ENCODE data around the gene CPNE6.

Gene CPNE6

GRCh38 chr14:24063263-24063836, 8.0 kb upstream of the CPNE6 start:
- H2BK15ac ChIP-seq (replicated peaks; ENCODE audit: low read depth): no peak overlapping the region
- H3K18ac ChIP-seq (ENCODE audit: low read length): no peak overlapping the region
- no CpG with 5 or more reads among the region's 4 CpGs for WGBS (ENCODE audit: extremely low coverage, insufficient coverage, low lambda C conversion rate)
- H3K79me1 ChIP-seq (ENCODE audit: low read length): no peaks in the 10 kb centered on the region
- no peak overlapping the region for H3K4me3 ChIP-seq (ENCODE audit: low read length)
- no peaks in the 10 kb centered on the region for H3K79me2 ChIP-seq (ENCODE audit: control insufficient read depth, insufficient read depth, low read length)
- no peak overlapping the region for H2BK5ac ChIP-seq (ENCODE audit: low read length)
- H4K8ac ChIP-seq (ENCODE audit: low read depth, low read length): no peak overlapping the region
- H4K5ac ChIP-seq (ENCODE audit: low read length): no peak overlapping the region
- no peak for DNase-seq
- no peak overlapping the region for H3K27ac ChIP-seq (ENCODE audit: low read depth, low read length)
- no peak overlapping the region for H3K4me2 ChIP-seq (ENCODE audit: low read length)
- H3K4me1 ChIP-seq (ENCODE audit: control insufficient read depth, low read depth, low read length): no peaks in the 10 kb centered on the region
- H3K56ac ChIP-seq (ENCODE audit: low read length): no peak overlapping the region
- no peaks in the 10 kb centered on the region for H3K36me3 ChIP-seq (ENCODE audit: control insufficient read depth, insufficient read depth, low read length)
- no peak overlapping the region for H2BK120ac ChIP-seq (ENCODE audit: low read depth, low read length)
- no peak overlapping the region for H3K9ac ChIP-seq (ENCODE audit: low read length)
- H3K23ac ChIP-seq (ENCODE audit: low read length): no peak overlapping the region
- H2AK5ac ChIP-seq (ENCODE audit: low read length): no peak overlapping the region
- H3K4ac ChIP-seq (ENCODE audit: low read depth, low read length): no peak overlapping the region
- H3K27me3 ChIP-seq (ENCODE audit: insufficient read depth, low read length, poor library complexity): no peaks in the 10 kb centered on the region

- Histone ChIP-seq H4K8ac (ENCODE audit: low read depth, low read length) (no peak overlapping the region), H2BK15ac (replicated peaks; ENCODE audit: low read depth) (no peak overlapping the region), H3K23ac (ENCODE audit: low read length) (no peak overlapping the region), H3K27ac (ENCODE audit: low read depth, low read length) (no peak overlapping the region), H3K4me1 (ENCODE audit: control insufficient read depth, low read depth, low read length) (no peaks in the 10 kb centered on the region), H3K9ac (ENCODE audit: low read length) (no peak overlapping the region), H3K79me2 (ENCODE audit: control insufficient read depth, insufficient read depth, low read length) (no peaks in the 10 kb centered on the region), H2BK120ac (ENCODE audit: low read depth, low read length) (no peak overlapping the region), H2AK5ac (ENCODE audit: low read length) (no peak overlapping the region), H3K4me3 (ENCODE audit: low read length) (no peak overlapping the region), H4K5ac (ENCODE audit: low read length) (no peak overlapping the region), H3K36me3 (ENCODE audit: control insufficient read depth, insufficient read depth, low read length) (no peaks in the 10 kb centered on the region), H3K79me1 (ENCODE audit: low read length) (no peaks in the 10 kb centered on the region), H2BK5ac (ENCODE audit: low read length) (no peak overlapping the region), H3K27me3 (ENCODE audit: insufficient read depth, low read length, poor library complexity) (no peaks in the 10 kb centered on the region), H3K4me2 (ENCODE audit: low read length) (no peak overlapping the region), H3K56ac (ENCODE audit: low read length) (no peak overlapping the region), H3K18ac (ENCODE audit: low read length) (no peak overlapping the region), H3K4ac (ENCODE audit: low read depth, low read length) (no peak overlapping the region)
- no peak for DNase-seq
- no CpG with 5 or more reads among the region's 7 CpGs for WGBS (ENCODE audit: extremely low coverage, insufficient coverage, low lambda C conversion rate)
Measured at GRCh38 chr14:24064091-24064795, 7.1 kb upstream of the CPNE6 start.

- Histone ChIP-seq H2BK15ac (replicated peaks; ENCODE audit: low read depth) (no peak overlapping the region), H2AK5ac (ENCODE audit: low read length) (no peak overlapping the region), H2BK5ac (ENCODE audit: low read length) (no peak overlapping the region), H3K27me3 (ENCODE audit: insufficient read depth, low read length, poor library complexity) (no peaks in the 10 kb centered on the region), H4K5ac (ENCODE audit: low read length) (no peak overlapping the region), H3K4ac (ENCODE audit: low read depth, low read length) (no peak overlapping the region), H3K56ac (ENCODE audit: low read length) (no peak overlapping the region), H3K79me2 (ENCODE audit: control insufficient read depth, insufficient read depth, low read length) (no peaks in the 10 kb centered on the region), H3K27ac (ENCODE audit: low read depth, low read length) (no peak overlapping the region), H2BK120ac (ENCODE audit: low read depth, low read length) (no peak overlapping the region), H3K4me3 (ENCODE audit: low read length) (no peak overlapping the region), H3K23ac (ENCODE audit: low read length) (no peak overlapping the region), H3K18ac (ENCODE audit: low read length) (no peak overlapping the region), H3K4me1 (ENCODE audit: control insufficient read depth, low read depth, low read length) (no peaks in the 10 kb centered on the region), H3K79me1 (ENCODE audit: low read length) (no peaks in the 10 kb centered on the region), H3K36me3 (ENCODE audit: control insufficient read depth, insufficient read depth, low read length) (no peaks in the 10 kb centered on the region), H3K9ac (ENCODE audit: low read length) (no peak overlapping the region), H4K8ac (ENCODE audit: low read depth, low read length) (no peak overlapping the region), H3K4me2 (ENCODE audit: low read length) (no peak overlapping the region)
- WGBS (ENCODE audit: extremely low coverage, insufficient coverage, low lambda C conversion rate): no CpG with 5 or more reads among the region's 15 CpGs
- DNase-seq: no peak
Measured at GRCh38 chr14:24064856-24065255, 6.5 kb upstream of the CPNE6 start.

GRCh38 chr14:24065408-24065807, 6.0 kb upstream of the CPNE6 start:
- H3K27ac ChIP-seq (ENCODE audit: low read depth, low read length): no peak overlapping the region
- no peak for DNase-seq
- H3K4me2 ChIP-seq (ENCODE audit: low read length): no peak overlapping the region
- H3K4me3 ChIP-seq (ENCODE audit: low read length): no peak overlapping the region
- no peaks in the 10 kb centered on the region for H3K79me2 ChIP-seq (ENCODE audit: control insufficient read depth, insufficient read depth, low read length)
- H3K79me1 ChIP-seq (ENCODE audit: low read length): no peaks in the 10 kb centered on the region
- H3K4me1 ChIP-seq (ENCODE audit: control insufficient read depth, low read depth, low read length): no peaks in the 10 kb centered on the region
- WGBS (ENCODE audit: extremely low coverage, insufficient coverage, low lambda C conversion rate): no CpG with 5 or more reads among the region's 8 CpGs
- no peak overlapping the region for H2AK5ac ChIP-seq (ENCODE audit: low read length)
- no peak overlapping the region for H3K18ac ChIP-seq (ENCODE audit: low read length)
- H2BK5ac ChIP-seq (ENCODE audit: low read length): no peak overlapping the region
- no peak overlapping the region for H3K4ac ChIP-seq (ENCODE audit: low read depth, low read length)
- no peak overlapping the region for H3K9ac ChIP-seq (ENCODE audit: low read length)
- H3K36me3 ChIP-seq (ENCODE audit: control insufficient read depth, insufficient read depth, low read length): no peaks in the 10 kb centered on the region
- H2BK15ac ChIP-seq (replicated peaks; ENCODE audit: low read depth): no peak overlapping the region
- no peak overlapping the region for H4K5ac ChIP-seq (ENCODE audit: low read length)
- no peak overlapping the region for H3K23ac ChIP-seq (ENCODE audit: low read length)
- H3K27me3 ChIP-seq (ENCODE audit: insufficient read depth, low read length, poor library complexity): no peaks in the 10 kb centered on the region
- no peak overlapping the region for H3K56ac ChIP-seq (ENCODE audit: low read length)
- no peak overlapping the region for H2BK120ac ChIP-seq (ENCODE audit: low read depth, low read length)
- H4K8ac ChIP-seq (ENCODE audit: low read depth, low read length): no peak overlapping the region

- Histone ChIP-seq H3K27me3 (ENCODE audit: insufficient read depth, low read length, poor library complexity) (no peaks in the 10 kb centered on the region), H3K27ac (ENCODE audit: low read depth, low read length) (no peak overlapping the region), H3K56ac (ENCODE audit: low read length) (no peak overlapping the region), H4K5ac (ENCODE audit: low read length) (no peak overlapping the region), H3K79me2 (ENCODE audit: control insufficient read depth, insufficient read depth, low read length) (no peaks in the 10 kb centered on the region), H4K8ac (ENCODE audit: low read depth, low read length) (no peak overlapping the region), H2AK5ac (ENCODE audit: low read length) (no peak overlapping the region), H3K4me3 (ENCODE audit: low read length) (no peak overlapping the region), H2BK15ac (replicated peaks; ENCODE audit: low read depth) (no peak overlapping the region), H3K18ac (ENCODE audit: low read length) (no peak overlapping the region), H3K4me1 (ENCODE audit: control insufficient read depth, low read depth, low read length) (no peaks in the 10 kb centered on the region), H3K36me3 (ENCODE audit: control insufficient read depth, insufficient read depth, low read length) (no peaks in the 10 kb centered on the region), H2BK5ac (ENCODE audit: low read length) (no peak overlapping the region), H3K4ac (ENCODE audit: low read depth, low read length) (no peak overlapping the region), H3K9ac (ENCODE audit: low read length) (no peak overlapping the region), H3K79me1 (ENCODE audit: low read length) (no peaks in the 10 kb centered on the region), H3K23ac (ENCODE audit: low read length) (no peak overlapping the region), H3K4me2 (ENCODE audit: low read length) (no peak overlapping the region), H2BK120ac (ENCODE audit: low read depth, low read length) (no peak overlapping the region)
- no peak for DNase-seq
- no CpG with 5 or more reads among the region's 8 CpGs for WGBS (ENCODE audit: extremely low coverage, insufficient coverage, low lambda C conversion rate)
Measured at GRCh38 chr14:24066496-24067132, 4.7 kb upstream of the CPNE6 start.

Measured in mesendoderm (in vitro differentiated cells).